ENCODE measurements around the gene CD300E.
"Not testable (repeated sequence)": the region's sequence is repeated elsewhere in the genome, so short reads cannot be mapped to it uniquely, and the experiment has no call there.

The CD300E gene

GRCh38 chr17:74637265-74637664 is 13.7 kb upstream of the CD300E start:
- DNase-seq (ENCODE audit: low read depth), result no peak
- no peak for TF ChIP-seq CTCF (conservative IDR thresholded peaks at IDR 0.05; ENCODE audit: low read depth, low read length)
- no peak overlapping the region for H3K4me3 ChIP-seq (ENCODE audit: low read length)

GRCh38 chr17:74636541-74637085 is 13.1 kb upstream of the CD300E start:
- not testable (repeated sequence) for DNase-seq (ENCODE audit: low read depth)

GRCh38 chr17:74635418-74635817 is 11.9 kb upstream of the CD300E start:
- TF ChIP-seq CTCF (conservative IDR thresholded peaks at IDR 0.05; ENCODE audit: low read depth, low read length), result no peak
- DNase-seq (ENCODE audit: low read depth), result no peak
- no peak overlapping the region for H3K4me3 ChIP-seq (ENCODE audit: low read length)

More at GRCh38 chr17:74636541-74637085, 13.1 kb upstream of the CD300E start:
- H3K4me3 ChIP-seq (ENCODE audit: low read length), result not testable (repeated sequence)

GRCh38 chr17:74633326-74633725 is 9.8 kb upstream of the CD300E start:
- H3K4me3 ChIP-seq (ENCODE audit: low read length), result no peak overlapping the region
- no peak for DNase-seq (ENCODE audit: low read depth)
- no peak for TF ChIP-seq CTCF (conservative IDR thresholded peaks at IDR 0.05; ENCODE audit: low read depth, low read length)

GRCh38 chr17:74632617-74633016 is 9.1 kb upstream of the CD300E start:
- H3K4me3 ChIP-seq (ENCODE audit: low read length), result no peak overlapping the region
- TF ChIP-seq CTCF (conservative IDR thresholded peaks at IDR 0.05; ENCODE audit: low read depth, low read length), result no peak
- no peak for DNase-seq (ENCODE audit: low read depth)

GRCh38 chr17:74631468-74632450 is 8.2 kb upstream of the CD300E start:
- no peak for TF ChIP-seq CTCF (conservative IDR thresholded peaks at IDR 0.05; ENCODE audit: low read depth, low read length)
- DNase-seq (ENCODE audit: low read depth), result no peak
- no peak overlapping the region for H3K4me3 ChIP-seq (ENCODE audit: low read length)

- not testable (repeated sequence) for H3K4me3 ChIP-seq (ENCODE audit: low read length); DNase-seq (ENCODE audit: low read depth)
Measured at GRCh38 chr17:74630251-74630650, 6.7 kb upstream of the CD300E start.

- no peak overlapping the region for H3K4me3 ChIP-seq (ENCODE audit: low read length)
- no peak for DNase-seq (ENCODE audit: low read depth)
- TF ChIP-seq CTCF (conservative IDR thresholded peaks at IDR 0.05; ENCODE audit: low read depth, low read length), result no peak
Measured at GRCh38 chr17:74625661-74626060, 2.1 kb upstream of the CD300E start.
